Activated CD8-positive, alpha-beta T cell treated with anti-CD3 and anti-CD28 coated beads for 36 hours (primary cell): ENCODE measurements around the gene RAB11FIP4. TPM values are rescaled to one million over a fixed set of nuclear protein-coding genes. Genes with fewer than 3 reads are reported as not detected.

Source experiments
- ATAC-seq: fragments of 200-7000 bp; cut with Tn5 transposase; one replicate; pipeline ENCODE4 v1.10.0; 2021; ENCODE audit warnings: mild to moderate bottlenecking, moderate library complexity
- CTCF ChIA-PET: fragments of 350-600 bp; sonication (Branson Sonifier 250); formaldehyde crosslinking; loops from one replicate; lab custom pipeline; 2021; ENCODE audit warnings: antibody characterized with exemption; lab: Charles Lee
- POLR2A ChIA-PET: fragments of 350-600 bp; sonication (Branson Sonifier 250); formaldehyde crosslinking; loops from one replicate; lab custom pipeline; 2021; ENCODE audit warnings: antibody characterized with exemption; lab: Charles Lee
- DNase-seq: peaks from one replicate; pipeline ENCODE4 v3.0.0-alpha.2; 2020
- H3K27ac Mint-ChIP-seq: one replicate; pipeline ENCODE4 v1.8.0; 2021; ENCODE audit warnings: mild to moderate bottlenecking, mixed read lengths
- H3K27me3 Mint-ChIP-seq: one replicate; pipeline ENCODE4 v1.8.0; 2021; ENCODE audit warnings: mixed read lengths
- H3K36me3 Mint-ChIP-seq: one replicate; pipeline ENCODE4 v1.8.0; 2021; ENCODE audit warnings: low read depth, mixed read lengths
- H3K4me1 Mint-ChIP-seq: one replicate; pipeline ENCODE4 v1.8.0; 2021; ENCODE audit warnings: low read depth, mixed read lengths
- H3K4me3 Mint-ChIP-seq: one replicate; pipeline ENCODE4 v1.8.0; 2021; ENCODE audit warnings: mild to moderate bottlenecking, moderate library complexity, mixed read lengths
- H3K9me3 Mint-ChIP-seq: one replicate; pipeline ENCODE4 v1.8.0; 2021; ENCODE audit warnings: mixed read lengths
- intact Hi-C: fragments of 100-400 bp; cut with micrococcal nuclease; formaldehyde crosslinking; loops from one replicate; pipeline ENCODE4 v1.10.0; 2022
- total RNA-seq, 2 experiments: library from RNA; stranded (reverse); gene quantifications; one replicate each; pipeline ENCODE4 v1.2.3, GENCODE V29; 2021
- TF ChIP-seq, protein P1 (sequence below): fragments of 200-600 bp; IDR thresholded peaks from one replicate; pipeline ENCODE4 v1.8.0; 2022; ENCODE audit warnings: antibody characterized with exemption, mild to moderate bottlenecking

RAB11FIP4 gene
- total RNA-seq, 2 experiments from 2014 or later, result 38.2 to 39.1 TPM

DNA sequence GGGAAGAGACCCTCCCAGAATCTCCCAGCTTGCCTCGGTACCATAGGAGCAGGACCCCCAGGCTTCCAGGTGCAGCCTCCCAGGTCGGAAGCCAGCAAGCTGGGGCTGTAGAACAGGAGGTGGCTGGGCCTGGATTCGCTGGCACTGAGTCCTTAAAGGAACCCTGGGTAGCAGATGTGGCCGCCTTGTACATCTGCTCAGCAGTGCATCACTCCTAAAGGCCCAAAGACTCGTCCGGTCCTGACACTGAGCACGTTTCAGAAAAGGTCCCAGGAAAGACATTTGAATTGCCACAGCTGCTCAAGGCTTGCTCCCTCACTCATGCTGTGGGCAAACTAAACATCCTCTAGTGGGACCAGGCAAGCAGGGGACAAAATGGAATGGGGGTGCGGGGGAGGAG is 172.8 kb downstream of the RAB11FIP4 start:
- no peak for DNase-seq
- intact Hi-C loops, result no loop called here
- Mint-ChIP-seq H3K4me3 (no peak overlapping the region), H3K9me3 (no peaks in the 10 kb centered on the region), H3K27ac (no peak overlapping the region), H3K27me3 (peaks cover 8% of the 10 kb centered on the region), H3K4me1 (peaks cover 13% of the 10 kb centered on the region), H3K36me3 (no peaks in the 10 kb centered on the region)
- no peak for ATAC-seq
- ChIA-PET POLR2A (no interaction called here), CTCF (no interaction called here)
- TF ChIP-seq, protein P1, sequence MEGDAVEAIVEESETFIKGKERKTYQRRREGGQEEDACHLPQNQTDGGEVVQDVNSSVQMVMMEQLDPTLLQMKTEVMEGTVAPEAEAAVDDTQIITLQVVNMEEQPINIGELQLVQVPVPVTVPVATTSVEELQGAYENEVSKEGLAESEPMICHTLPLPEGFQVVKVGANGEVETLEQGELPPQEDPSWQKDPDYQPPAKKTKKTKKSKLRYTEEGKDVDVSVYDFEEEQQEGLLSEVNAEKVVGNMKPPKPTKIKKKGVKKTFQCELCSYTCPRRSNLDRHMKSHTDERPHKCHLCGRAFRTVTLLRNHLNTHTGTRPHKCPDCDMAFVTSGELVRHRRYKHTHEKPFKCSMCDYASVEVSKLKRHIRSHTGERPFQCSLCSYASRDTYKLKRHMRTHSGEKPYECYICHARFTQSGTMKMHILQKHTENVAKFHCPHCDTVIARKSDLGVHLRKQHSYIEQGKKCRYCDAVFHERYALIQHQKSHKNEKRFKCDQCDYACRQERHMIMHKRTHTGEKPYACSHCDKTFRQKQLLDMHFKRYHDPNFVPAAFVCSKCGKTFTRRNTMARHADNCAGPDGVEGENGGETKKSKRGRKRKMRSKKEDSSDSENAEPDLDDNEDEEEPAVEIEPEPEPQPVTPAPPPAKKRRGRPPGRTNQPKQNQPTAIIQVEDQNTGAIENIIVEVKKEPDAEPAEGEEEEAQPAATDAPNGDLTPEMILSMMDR, result no peak

DNA sequence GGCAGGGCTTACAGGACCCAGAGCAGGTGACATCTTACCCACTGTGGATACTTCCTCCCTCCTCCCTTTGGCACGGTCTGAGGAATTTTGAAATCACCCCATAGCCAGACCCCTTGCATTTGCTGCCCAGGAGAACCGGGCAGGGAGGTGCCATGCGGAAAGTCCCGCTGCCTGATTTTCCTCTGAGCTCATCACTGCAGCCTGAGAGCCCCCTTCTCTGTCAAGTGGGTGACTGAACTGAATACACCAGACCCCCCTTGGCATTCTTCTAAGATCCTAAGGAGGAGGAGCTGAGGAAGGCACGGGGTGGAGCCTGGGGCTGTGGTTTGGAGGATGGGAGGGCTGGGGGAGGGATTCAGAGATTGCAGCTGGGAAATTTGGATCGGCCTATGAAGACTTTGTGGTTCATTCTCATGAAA is 173.4 kb downstream of the RAB11FIP4 start:
- no peak overlapping the region for H3K27ac Mint-ChIP-seq
- TF ChIP-seq, protein P1, result no peak
- no peaks in the 10 kb centered on the region for H3K36me3 Mint-ChIP-seq
- CTCF ChIA-PET, result no interaction called here
- DNase-seq, result no peak
- peaks cover 13% of the 10 kb centered on the region for H3K4me1 Mint-ChIP-seq
- no peak overlapping the region for H3K4me3 Mint-ChIP-seq
- H3K9me3 Mint-ChIP-seq, result no peaks in the 10 kb centered on the region
- POLR2A ChIA-PET, result no interaction called here
- intact Hi-C loops, result no loop called here
- no peak for ATAC-seq
- peaks cover 8% of the 10 kb centered on the region for H3K27me3 Mint-ChIP-seq

DNA sequence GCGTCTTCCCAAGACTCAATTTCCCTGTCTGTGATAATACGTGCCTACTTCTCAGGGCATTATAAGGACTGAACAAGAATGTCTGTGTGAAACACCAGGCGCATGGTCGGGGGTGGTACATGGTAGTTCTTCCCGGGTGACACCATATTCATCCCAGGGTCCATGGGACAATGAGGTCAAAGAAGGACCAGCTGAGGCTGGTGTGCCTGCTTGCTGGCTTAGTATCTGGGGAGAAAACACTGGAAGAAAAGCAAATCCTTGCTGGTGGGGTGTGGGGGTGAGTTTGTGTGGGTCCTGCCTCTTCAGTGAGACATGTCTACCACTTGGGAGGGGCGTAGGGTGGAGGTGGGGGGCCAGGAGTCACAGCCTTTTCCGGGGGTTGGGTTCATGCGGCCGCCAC is 174.2 kb downstream of the RAB11FIP4 start:
- Mint-ChIP-seq H3K4me1 (peaks cover 9% of the 10 kb centered on the region), H3K36me3 (no peaks in the 10 kb centered on the region), H3K9me3 (no peaks in the 10 kb centered on the region), H3K27me3 (peaks cover 2% of the 10 kb centered on the region), H3K4me3 (no peak overlapping the region), H3K27ac (no peak overlapping the region)
- no peak for DNase-seq
- POLR2A ChIA-PET, result no interaction called here
- ATAC-seq, result no peak
- intact Hi-C loops, result no loop called here
- TF ChIP-seq, protein P1, result no peak
- CTCF ChIA-PET, result interaction anchor here (1.0 kb wide), 1 partner anchor 277 kb away, joined by 3 read pairs; no protein-coding TSS in a partner anchor

DNA sequence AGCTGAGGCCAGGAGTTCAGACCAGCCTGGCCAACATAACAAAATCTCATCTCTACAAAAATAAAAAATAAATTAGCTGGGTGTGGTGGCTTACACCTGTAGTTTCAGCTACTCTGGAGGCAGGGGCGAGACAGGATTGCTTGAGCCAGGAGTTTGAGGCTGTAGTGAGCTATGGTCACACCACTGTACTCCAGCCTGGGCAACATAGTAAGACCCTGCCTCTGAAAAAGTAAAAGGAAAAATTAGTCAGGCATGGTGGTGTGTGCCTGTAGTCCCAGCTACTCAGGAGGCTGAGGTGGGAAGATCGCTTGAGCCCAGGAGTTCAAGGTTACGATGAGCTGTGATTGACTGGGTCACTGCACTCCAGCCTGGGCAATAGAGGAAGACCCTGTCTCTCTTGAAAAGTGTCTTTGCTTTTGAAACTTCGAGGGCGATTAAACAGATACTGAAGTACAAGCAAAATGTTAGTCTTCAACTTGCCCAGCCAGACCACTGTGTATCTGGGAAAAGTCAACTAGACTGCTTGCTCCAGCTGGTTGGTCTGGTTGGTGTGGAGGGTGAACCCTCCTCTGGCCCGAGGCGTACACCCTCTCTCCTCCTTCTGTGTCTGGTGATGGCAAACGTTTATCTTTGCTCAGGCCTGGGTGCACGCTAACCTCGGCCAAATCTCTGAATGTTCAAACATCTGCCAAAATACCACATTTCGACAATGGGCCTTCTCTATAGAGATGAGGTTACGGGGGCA is 174.9 kb downstream of the RAB11FIP4 start:
- Mint-ChIP-seq H3K27me3 (no peaks in the 10 kb centered on the region), H3K4me1 (peaks cover 6% of the 10 kb centered on the region), H3K27ac (no peak overlapping the region), H3K4me3 (no peak overlapping the region), H3K9me3 (no peaks in the 10 kb centered on the region), H3K36me3 (no peaks in the 10 kb centered on the region)
- ChIA-PET POLR2A (interaction anchor here (1.2 kb wide), 1 partner anchor 135 kb away, joined by 3 read pairs; no protein-coding TSS in a partner anchor), CTCF (interaction anchor here (1.0 kb wide), 1 partner anchor 276 kb away, joined by 3 read pairs; no protein-coding TSS in a partner anchor)
- no peak for DNase-seq
- intact Hi-C loops, result no loop called here
- TF ChIP-seq, protein P1, result no peak
- no peak for ATAC-seq

DNA sequence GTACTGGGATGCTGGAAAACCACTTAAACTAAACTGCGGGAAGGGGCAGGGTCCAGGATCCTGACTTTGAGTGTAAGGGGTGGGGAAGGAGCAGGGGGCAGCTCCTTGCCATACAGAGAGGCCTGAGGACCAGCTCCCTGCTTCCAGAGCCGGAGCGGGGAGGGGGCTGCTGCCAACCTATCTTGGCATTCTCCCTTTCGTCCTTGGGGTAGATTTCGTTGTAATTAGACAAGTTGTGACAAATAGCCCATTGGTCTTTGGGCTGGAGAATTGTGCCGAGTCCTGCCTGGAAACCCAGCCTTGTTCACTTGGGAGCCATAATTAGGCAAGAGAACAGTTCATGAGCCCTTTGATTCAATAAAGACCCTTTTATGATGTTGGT is 175.5 kb downstream of the RAB11FIP4 start:
- no peaks in the 10 kb centered on the region for H3K36me3 Mint-ChIP-seq
- TF ChIP-seq, protein P1, result no peak
- ATAC-seq (no peak), DNase-seq (no peak)
- no peaks in the 10 kb centered on the region for H3K9me3 Mint-ChIP-seq
- no peaks in the 10 kb centered on the region for H3K4me1 Mint-ChIP-seq
- H3K4me3 Mint-ChIP-seq, result no peak overlapping the region
- CTCF ChIA-PET, result no interaction called here
- intact Hi-C loops, result no loop called here
- H3K27ac Mint-ChIP-seq, result no peak overlapping the region
- POLR2A ChIA-PET, result interaction anchor here (1.2 kb wide), 1 partner anchor 134 kb away, joined by 3 read pairs; no protein-coding TSS in a partner anchor
- no peaks in the 10 kb centered on the region for H3K27me3 Mint-ChIP-seq
